GM23248 (cell line): ENCODE measurements around the gene PTGR3.

Source experiments
- EZH2 ChIP-seq: fragments of 200-600 bp; sonication (generic); IDR thresholded peaks from 2 replicates; pipeline ENCODE4 v1.6.1; 2018; ENCODE audit warnings: antibody characterized with exemption, mild to moderate bottlenecking; ENCODE audit not compliant: insufficient read depth, poor library complexity, severe bottlenecking
- EZH2phosphoT487 ChIP-seq: fragments of 200-600 bp; sonication (generic); IDR thresholded peaks from 2 replicates; pipeline ENCODE4 v1.6.1; 2018; ENCODE audit warnings: antibody characterized with exemption, moderate library complexity, mild to moderate bottlenecking, low read depth; ENCODE audit not compliant: insufficient read depth

- TF ChIP-seq EZH2 (no peak), EZH2phosphoT487 (no peak)
These were observed 19.2 kb downstream of the PTGR3 start for GRCh38 chr18:75189696-75190095.
